ENCODE measurements around the gene OSM. TPM values are rescaled to one million over a fixed set of nuclear protein-coding genes. Genes with fewer than 3 reads are reported as not detected.

The OSM gene
- total RNA-seq, 1 donor from 2014 or later: not detected

DNA sequence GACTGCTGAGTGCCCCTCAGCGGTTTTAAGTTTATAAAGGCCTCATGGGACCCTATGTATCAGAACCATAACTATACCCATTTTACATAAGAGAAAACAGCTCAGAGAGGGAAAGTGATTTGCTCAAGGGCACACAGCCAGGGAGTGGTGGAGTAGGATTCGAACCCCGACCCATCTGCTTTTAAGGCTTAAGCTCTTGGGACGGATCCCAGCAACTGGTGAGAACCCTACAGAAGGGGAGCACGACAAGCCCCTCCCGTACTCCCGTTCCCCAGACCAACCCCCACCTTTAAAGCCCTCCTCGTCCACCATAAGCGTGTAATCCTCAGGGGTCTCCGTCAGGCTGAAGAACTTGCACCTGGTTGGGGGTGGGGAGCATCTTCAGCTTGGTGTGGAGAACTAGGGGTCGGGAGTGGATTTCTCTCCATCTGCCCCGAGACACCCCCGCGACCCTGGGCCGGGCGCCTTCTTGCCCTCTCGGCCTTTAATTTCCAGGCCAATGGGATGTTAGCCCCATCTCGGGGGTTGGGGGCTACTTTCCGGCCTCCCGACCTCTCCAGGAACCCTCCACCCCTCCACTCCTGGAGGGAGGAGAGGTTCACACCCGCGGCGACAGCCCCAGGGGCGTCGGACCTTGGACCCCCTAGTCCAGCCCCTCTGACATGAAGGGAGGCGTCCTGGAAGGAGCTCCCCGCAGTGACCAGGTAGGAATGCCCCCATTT lies 21.9 kb upstream of the OSM start:
- peak overlapping the region; percentile 89 for H3K4me3 ChIP-seq (ENCODE audit: low read depth, low read length)
- no peak for DNase-seq (ENCODE audit: low read depth)
- TF ChIP-seq, protein P1, sequence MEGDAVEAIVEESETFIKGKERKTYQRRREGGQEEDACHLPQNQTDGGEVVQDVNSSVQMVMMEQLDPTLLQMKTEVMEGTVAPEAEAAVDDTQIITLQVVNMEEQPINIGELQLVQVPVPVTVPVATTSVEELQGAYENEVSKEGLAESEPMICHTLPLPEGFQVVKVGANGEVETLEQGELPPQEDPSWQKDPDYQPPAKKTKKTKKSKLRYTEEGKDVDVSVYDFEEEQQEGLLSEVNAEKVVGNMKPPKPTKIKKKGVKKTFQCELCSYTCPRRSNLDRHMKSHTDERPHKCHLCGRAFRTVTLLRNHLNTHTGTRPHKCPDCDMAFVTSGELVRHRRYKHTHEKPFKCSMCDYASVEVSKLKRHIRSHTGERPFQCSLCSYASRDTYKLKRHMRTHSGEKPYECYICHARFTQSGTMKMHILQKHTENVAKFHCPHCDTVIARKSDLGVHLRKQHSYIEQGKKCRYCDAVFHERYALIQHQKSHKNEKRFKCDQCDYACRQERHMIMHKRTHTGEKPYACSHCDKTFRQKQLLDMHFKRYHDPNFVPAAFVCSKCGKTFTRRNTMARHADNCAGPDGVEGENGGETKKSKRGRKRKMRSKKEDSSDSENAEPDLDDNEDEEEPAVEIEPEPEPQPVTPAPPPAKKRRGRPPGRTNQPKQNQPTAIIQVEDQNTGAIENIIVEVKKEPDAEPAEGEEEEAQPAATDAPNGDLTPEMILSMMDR (conservative IDR thresholded peaks at IDR 0.05; ENCODE audit: low read depth, low read length): no peak

DNA sequence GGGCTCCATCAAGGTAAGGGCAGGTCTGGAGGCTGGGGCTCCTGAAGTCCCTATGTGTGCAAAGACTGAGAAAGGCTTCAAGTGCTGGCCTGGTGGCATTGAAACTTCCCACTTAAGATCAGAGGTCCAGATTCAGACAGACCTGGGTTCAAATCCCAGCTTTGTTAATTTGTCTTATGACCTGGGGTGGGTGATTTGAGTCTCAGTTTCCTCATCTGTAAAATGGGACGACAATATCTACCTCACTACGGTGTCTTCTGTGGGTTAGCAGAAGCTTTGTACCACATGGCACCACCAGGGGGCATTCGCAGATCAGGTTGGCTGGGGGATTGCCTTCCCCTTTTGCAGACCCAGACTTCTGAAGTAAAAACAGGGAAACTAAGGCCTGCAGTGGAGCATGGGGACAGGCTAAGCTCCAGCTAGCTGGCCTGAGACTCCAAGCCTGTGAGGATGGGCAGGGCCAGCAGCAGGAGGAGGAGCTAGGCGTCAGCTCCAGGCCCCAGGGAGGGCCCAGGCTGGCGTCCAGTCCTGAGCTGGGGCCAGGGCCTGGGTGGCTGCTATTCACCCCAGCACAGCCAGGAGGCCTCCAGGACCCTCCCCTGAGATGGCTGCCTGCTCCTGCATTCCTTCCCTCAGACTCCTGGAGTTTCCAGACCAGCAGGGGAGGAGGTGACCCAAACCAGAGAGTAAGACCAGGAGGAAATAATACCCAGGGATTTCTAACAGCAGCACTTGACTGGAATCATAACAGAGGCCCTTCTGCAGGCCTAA lies 21.2 kb upstream of the OSM start:
- peak overlapping the region; percentile 89 for H3K4me3 ChIP-seq (ENCODE audit: low read depth, low read length)
- TF ChIP-seq, protein P1 (conservative IDR thresholded peaks at IDR 0.05; ENCODE audit: low read depth, low read length): peak; percentile 66

DNA sequence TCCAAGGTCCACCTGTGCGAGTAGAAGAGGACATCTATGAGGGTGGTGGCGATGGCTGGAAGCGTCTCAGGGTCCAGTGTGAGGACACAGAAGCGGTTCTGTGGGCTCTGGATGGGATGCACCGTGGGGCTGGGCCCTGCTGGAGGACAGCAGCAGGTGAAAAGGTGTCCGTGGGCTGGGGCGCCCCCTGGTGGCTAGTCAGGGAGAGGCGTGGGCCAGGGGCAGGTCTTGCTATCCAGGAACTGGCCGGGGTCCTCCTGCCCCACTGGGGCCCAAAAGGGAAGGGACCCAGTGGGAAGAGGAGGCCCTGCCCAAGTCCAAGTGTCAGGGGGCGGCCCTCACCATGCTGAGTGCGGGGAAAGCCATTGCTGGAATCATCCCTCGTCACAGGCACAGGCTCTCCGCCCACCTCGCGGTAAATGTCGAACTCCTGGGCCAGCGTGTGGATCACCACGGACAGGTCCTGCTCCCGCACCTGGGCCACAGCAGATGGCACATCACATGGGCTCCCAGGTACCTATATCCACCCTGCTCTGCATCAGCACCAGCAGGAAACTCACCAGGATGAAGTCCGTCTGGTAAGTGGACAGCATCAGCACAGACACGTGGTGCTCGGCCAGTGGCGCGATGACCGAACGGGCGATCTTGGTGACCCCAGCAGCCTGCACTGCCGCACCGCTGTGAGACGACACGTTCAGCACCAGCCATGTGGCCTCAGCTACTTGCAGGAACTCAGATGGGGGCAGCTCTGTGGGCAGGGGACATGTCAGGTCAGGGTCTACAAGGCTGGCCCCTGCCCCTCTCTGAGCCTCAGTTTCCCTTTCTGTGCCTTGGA lies 20.4 kb upstream of the OSM start:
- no peak for DNase-seq (ENCODE audit: low read depth)
- TF ChIP-seq, protein P1 (conservative IDR thresholded peaks at IDR 0.05; ENCODE audit: low read depth, low read length): peak; percentile 90
- H3K4me3 ChIP-seq (ENCODE audit: low read depth, low read length): no peak overlapping the region

More for the DNA sequence above, 21.2 kb upstream of the OSM start:
- DNase-seq (ENCODE audit: low read depth): peak; percentile 68

DNA sequence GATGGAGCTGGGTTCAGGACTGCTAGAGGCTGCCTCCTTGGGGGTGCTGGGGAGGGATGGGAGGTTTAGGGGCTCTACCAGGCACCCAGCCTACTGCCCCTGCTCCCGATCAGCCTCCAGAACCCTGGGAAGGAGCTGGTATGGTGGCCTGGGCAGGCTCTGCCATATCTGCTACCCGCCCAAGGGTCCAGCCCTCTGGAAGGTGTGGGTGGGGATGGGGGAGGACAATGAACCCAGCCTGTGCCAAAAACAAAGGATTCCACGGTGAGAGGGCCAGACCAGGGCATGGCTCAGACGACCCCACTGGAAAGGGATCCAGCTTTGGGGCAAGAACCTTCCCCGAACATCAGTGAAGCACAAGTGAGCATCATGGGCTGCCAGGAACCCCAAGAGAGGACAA lies 19.7 kb upstream of the OSM start:
- TF ChIP-seq, protein P1 (conservative IDR thresholded peaks at IDR 0.05; ENCODE audit: low read depth, low read length): no peak
- no peak for DNase-seq (ENCODE audit: low read depth)
- no peak overlapping the region for H3K4me3 ChIP-seq (ENCODE audit: low read depth, low read length)

DNA sequence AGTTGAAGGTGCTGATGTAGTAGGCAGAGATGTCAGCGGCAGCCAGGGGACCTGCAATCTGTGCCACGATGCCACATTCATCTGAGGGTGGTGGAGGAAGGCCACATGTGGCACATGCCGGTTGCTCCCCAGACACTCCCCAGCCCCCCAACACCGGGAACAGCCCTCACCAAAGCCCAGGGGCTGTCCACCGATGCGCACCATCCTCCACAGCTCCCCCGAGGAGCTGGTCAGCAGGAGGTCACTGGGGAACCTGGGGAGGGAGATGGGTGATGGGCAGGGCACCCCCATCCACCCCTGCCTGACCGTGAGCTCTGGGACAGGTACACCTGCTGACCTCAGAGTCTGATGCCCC lies 19.2 kb upstream of the OSM start:
- no peak overlapping the region for H3K4me3 ChIP-seq (ENCODE audit: low read depth, low read length)
- TF ChIP-seq, protein P1 (conservative IDR thresholded peaks at IDR 0.05; ENCODE audit: low read depth, low read length): no peak
- DNase-seq (ENCODE audit: low read depth): no peak

DNA sequence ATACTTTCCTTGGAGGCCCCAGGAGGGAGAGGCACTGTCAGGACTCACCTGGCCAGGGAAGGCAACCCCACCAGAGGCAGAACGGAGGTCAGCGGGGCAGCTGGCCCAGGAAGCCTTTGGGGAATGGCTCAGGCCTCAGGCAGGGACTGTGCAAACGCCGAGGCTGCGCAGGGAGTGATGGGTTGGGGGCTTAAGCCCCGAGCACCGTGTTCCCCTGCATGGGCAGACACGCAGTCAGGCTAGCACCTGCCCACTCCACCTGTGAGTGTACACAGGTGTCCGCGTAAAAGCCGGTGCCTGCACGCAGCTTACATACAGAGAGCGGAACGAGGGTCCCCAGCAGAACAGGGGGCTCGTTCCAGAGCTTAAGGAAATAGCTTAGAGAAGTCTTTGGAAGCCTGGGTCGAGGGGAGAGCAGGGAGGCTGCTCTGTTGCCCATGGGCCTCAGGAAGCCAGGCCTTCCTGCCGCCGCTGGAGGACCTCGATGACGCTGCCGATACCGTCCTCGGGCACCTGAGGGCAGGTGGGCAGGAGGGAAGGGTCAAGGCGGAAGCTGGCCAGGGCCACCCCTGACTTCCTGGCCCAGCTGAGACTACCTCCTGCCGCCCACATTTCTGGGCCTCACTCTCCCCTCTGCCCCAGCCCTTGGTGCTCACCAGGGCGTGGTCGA lies 18.7 kb upstream of the OSM start:
- no peak for DNase-seq (ENCODE audit: low read depth)
- TF ChIP-seq, protein P1 (conservative IDR thresholded peaks at IDR 0.05; ENCODE audit: low read depth, low read length): no peak
- H3K4me3 ChIP-seq (ENCODE audit: low read depth, low read length): no peak overlapping the region

Measured in epithelial cell of proximal tubule (primary cell).